ENCODE measurements around the gene RAB10.

The RAB10 gene

GRCh38 chr2:26141145-26141769 is 107.4 kb downstream of the RAB10 start:
- no peak for FAIRE-seq

GRCh38 chr2:26144031-26144430 is 110.1 kb downstream of the RAB10 start:
- DNase-seq (ENCODE audit: insufficient read length, low spot score) (no peak), FAIRE-seq (no peak)
- TF ChIP-seq POLR2A (IDR thresholded peaks at IDR 0.05; ENCODE audit: low read depth, low read length) (no peak), TAF1 (IDR thresholded peaks at IDR 0.05; ENCODE audit: low read depth, low read length) (no peak), PAX5 (IDR thresholded peaks at IDR 0.05; ENCODE audit: insufficient read depth, low read length, severe bottlenecking) (no peak), POLR2AphosphoS5 (IDR thresholded peaks at IDR 0.05; ENCODE audit: low read depth, low read length) (no peak), SPI1 (IDR thresholded peaks at IDR 0.05; ENCODE audit: low read depth, low read length) (no peak), POU2F2 (IDR thresholded peaks at IDR 0.05; ENCODE audit: low read depth, low read length) (no peak)

More at GRCh38 chr2:26141145-26141769, 107.4 kb downstream of the RAB10 start:
- TF ChIP-seq POLR2AphosphoS5 (IDR thresholded peaks at IDR 0.05; ENCODE audit: low read depth, low read length) (no peak), SPI1 (IDR thresholded peaks at IDR 0.05; ENCODE audit: low read depth, low read length) (no peak), PAX5 (IDR thresholded peaks at IDR 0.05; ENCODE audit: insufficient read depth, low read length, severe bottlenecking) (no peak), TAF1 (IDR thresholded peaks at IDR 0.05; ENCODE audit: low read depth, low read length) (no peak), POLR2A (IDR thresholded peaks at IDR 0.05; ENCODE audit: low read depth, low read length) (no peak), POU2F2 (IDR thresholded peaks at IDR 0.05; ENCODE audit: low read depth, low read length) (no peak)
- DNase-seq (ENCODE audit: insufficient read length, low spot score) = no peak

GRCh38 chr2:26144953-26145680 is 111.2 kb downstream of the RAB10 start:
- no peak for TF ChIP-seq PAX5 (IDR thresholded peaks at IDR 0.05; ENCODE audit: insufficient read depth, low read length, severe bottlenecking)
- TF ChIP-seq POLR2A (IDR thresholded peaks at IDR 0.05; ENCODE audit: low read depth, low read length) = no peak
- TF ChIP-seq POLR2AphosphoS5 (IDR thresholded peaks at IDR 0.05; ENCODE audit: low read depth, low read length) = no peak
- DNase-seq (ENCODE audit: insufficient read length, low spot score) = peak; percentile 41
- FAIRE-seq = peak; percentile 77

DNA sequence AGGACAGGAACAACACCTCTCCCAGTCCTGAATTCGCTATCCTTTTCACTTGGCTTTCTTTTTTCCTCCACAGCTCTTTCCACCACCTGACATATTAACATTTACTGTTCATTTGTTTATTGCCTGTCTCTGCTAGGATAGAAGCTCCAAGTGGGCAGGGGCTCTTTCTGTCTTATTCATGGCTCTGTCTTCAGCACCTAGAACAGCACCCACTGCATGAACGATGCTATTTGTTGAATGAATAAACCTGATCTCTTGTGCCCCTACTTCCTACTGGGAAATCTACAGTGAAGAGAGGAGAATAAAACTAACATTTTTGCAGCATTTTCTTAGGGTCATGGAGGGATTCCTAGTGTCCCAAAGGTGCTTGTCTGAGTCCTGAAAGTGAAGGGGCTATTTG is 114.6 kb downstream of the RAB10 start:
- no peak for DNase-seq (ENCODE audit: insufficient read length, low spot score)
- FAIRE-seq = no peak
- TF ChIP-seq POLR2A (IDR thresholded peaks at IDR 0.05; ENCODE audit: low read depth, low read length) (no peak), PAX5 (IDR thresholded peaks at IDR 0.05; ENCODE audit: insufficient read depth, low read length, severe bottlenecking) (no peak), TAF1 (IDR thresholded peaks at IDR 0.05; ENCODE audit: low read depth, low read length) (no peak), POU2F2 (IDR thresholded peaks at IDR 0.05; ENCODE audit: low read depth, low read length) (no peak), SPI1 (IDR thresholded peaks at IDR 0.05; ENCODE audit: low read depth, low read length) (no peak), POLR2AphosphoS5 (IDR thresholded peaks at IDR 0.05; ENCODE audit: low read depth, low read length) (no peak)

DNA sequence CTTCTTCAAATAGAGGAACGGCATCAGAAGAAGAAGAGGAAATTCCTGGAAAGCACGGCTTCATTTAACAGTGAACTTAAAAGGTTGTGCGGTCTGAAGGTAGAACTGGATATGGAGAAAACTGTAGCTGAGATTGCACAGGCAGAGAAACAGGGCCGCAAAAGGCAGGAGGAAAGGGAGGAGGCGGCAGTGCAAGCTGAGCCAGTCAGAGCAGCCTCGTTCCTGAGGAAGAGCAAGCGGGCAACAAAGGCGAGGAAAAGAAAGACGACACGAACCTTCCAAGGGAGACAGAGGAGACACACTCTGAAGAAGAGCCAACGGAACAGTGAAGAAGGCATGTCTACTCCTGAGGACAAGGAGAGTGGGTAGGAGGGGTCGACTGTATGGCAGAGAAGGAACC is 116.4 kb downstream of the RAB10 start:
- DNase-seq (ENCODE audit: insufficient read length, low spot score) (no peak), FAIRE-seq (no peak)
- no peak for TF ChIP-seq POLR2A (IDR thresholded peaks at IDR 0.05; ENCODE audit: low read depth, low read length)
- TF ChIP-seq POLR2AphosphoS5 (IDR thresholded peaks at IDR 0.05; ENCODE audit: low read depth, low read length) = no peak

DNA sequence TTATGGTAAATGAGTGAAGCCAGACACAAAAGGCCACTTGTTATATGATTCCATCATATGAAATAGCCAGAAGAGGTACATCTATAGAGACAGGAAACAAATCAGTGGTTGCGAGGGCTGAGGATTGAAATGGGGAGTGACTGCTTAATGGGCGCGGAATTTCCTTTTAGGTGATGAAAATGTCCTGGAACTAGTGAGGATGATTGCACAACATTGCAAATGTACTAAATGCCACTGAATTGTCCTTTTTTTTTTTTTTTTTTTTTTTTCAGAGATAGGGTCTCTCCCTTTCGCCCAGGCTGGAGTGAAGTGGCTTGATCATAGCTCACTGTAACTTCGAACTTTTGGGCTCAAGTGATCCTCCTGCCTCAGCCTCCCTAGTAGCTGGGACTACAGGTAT is 123.7 kb downstream of the RAB10 start:
- FAIRE-seq (no peak), DNase-seq (ENCODE audit: insufficient read length, low spot score) (no peak)
- TF ChIP-seq SPI1 (IDR thresholded peaks at IDR 0.05; ENCODE audit: low read depth, low read length) (no peak), POU2F2 (IDR thresholded peaks at IDR 0.05; ENCODE audit: low read depth, low read length) (no peak), POLR2A (IDR thresholded peaks at IDR 0.05; ENCODE audit: low read depth, low read length) (no peak), TAF1 (IDR thresholded peaks at IDR 0.05; ENCODE audit: low read depth, low read length) (no peak), POLR2AphosphoS5 (IDR thresholded peaks at IDR 0.05; ENCODE audit: low read depth, low read length) (no peak), PAX5 (IDR thresholded peaks at IDR 0.05; ENCODE audit: insufficient read depth, low read length, severe bottlenecking) (no peak)

- TF ChIP-seq SPI1 (IDR thresholded peaks at IDR 0.05; ENCODE audit: low read depth, low read length) (no peak), POLR2A (IDR thresholded peaks at IDR 0.05; ENCODE audit: low read depth, low read length) (no peak), POU2F2 (IDR thresholded peaks at IDR 0.05; ENCODE audit: low read depth, low read length) (no peak), PAX5 (IDR thresholded peaks at IDR 0.05; ENCODE audit: insufficient read depth, low read length, severe bottlenecking) (no peak), POLR2AphosphoS5 (IDR thresholded peaks at IDR 0.05; ENCODE audit: low read depth, low read length) (no peak), TAF1 (IDR thresholded peaks at IDR 0.05; ENCODE audit: low read depth, low read length) (no peak)
- FAIRE-seq (no peak), DNase-seq (ENCODE audit: insufficient read length, low spot score) (no peak)
Observed at GRCh38 chr2:26161926-26162325, 128.0 kb downstream of the RAB10 start.

- DNase-seq (ENCODE audit: insufficient read length, low spot score) (no peak), FAIRE-seq (no peak)
- TF ChIP-seq POU2F2 (IDR thresholded peaks at IDR 0.05; ENCODE audit: low read depth, low read length) (no peak), POLR2AphosphoS5 (IDR thresholded peaks at IDR 0.05; ENCODE audit: low read depth, low read length) (no peak), POLR2A (IDR thresholded peaks at IDR 0.05; ENCODE audit: low read depth, low read length) (no peak), PAX5 (IDR thresholded peaks at IDR 0.05; ENCODE audit: insufficient read depth, low read length, severe bottlenecking) (no peak), TAF1 (IDR thresholded peaks at IDR 0.05; ENCODE audit: low read depth, low read length) (no peak), SPI1 (IDR thresholded peaks at IDR 0.05; ENCODE audit: low read depth, low read length) (no peak)
Observed at GRCh38 chr2:26162963-26163362, 129.1 kb downstream of the RAB10 start.

DNA sequence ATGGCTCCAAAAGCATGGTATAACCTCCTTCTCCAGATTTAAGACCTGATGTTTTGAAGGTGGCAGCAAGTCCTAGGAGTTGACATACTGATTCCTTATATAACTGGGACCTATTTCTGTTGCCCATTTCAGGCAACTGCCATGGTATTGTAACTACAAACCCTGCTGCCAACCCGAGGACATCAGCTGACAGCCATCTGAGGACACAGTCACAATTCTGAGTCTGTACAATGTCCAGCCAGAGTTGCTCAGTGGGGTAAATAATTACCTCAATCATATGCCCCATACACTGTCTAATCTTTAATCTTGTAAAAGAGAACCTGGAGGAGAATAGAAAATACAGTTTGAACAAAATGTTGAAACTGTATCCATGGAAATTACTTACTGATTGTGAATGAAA is 130.3 kb downstream of the RAB10 start:
- FAIRE-seq = no peak
- no peak for TF ChIP-seq SPI1 (IDR thresholded peaks at IDR 0.05; ENCODE audit: low read depth, low read length)
- no peak for TF ChIP-seq PAX5 (IDR thresholded peaks at IDR 0.05; ENCODE audit: insufficient read depth, low read length, severe bottlenecking)
- no peak for TF ChIP-seq POLR2AphosphoS5 (IDR thresholded peaks at IDR 0.05; ENCODE audit: low read depth, low read length)
- no peak for TF ChIP-seq POU2F2 (IDR thresholded peaks at IDR 0.05; ENCODE audit: low read depth, low read length)
- TF ChIP-seq TAF1 (IDR thresholded peaks at IDR 0.05; ENCODE audit: low read depth, low read length) = no peak
- TF ChIP-seq POLR2A (IDR thresholded peaks at IDR 0.05; ENCODE audit: low read depth, low read length) = no peak

More for the DNA sequence above, 130.3 kb downstream of the RAB10 start:
- DNase-seq (ENCODE audit: insufficient read length, low spot score) = no peak

All from GM12891 (cell line).